Erythroblast (primary cell): ENCODE measurements around the gene SMIM22.
"Not testable (repeated sequence)": the region's sequence is repeated elsewhere in the genome, so short reads cannot be mapped to it uniquely, and the experiment has no call there.

Source experiments
- DNase-seq, 2 experiments: peaks; one replicate each; lab custom pipeline; 2025; lab: John Stamatoyannopoulos, UW
- GATA1 ChIP-seq: IDR thresholded peaks from 2 replicates; pipeline ENCODE4 v1.6.1; 2011; ENCODE audit warnings: low read depth, mild to moderate bottlenecking, control low read depth, low read length, moderate library complexity
- POLR2A ChIP-seq: IDR thresholded peaks from 2 replicates; pipeline ENCODE4 v1.6.1; 2011; ENCODE audit warnings: mild to moderate bottlenecking, low read length

SMIM22 gene

GRCh38 chr16:4778050-4778392 lies 17.1 kb upstream of the SMIM22 start:
- no peak for DNase-seq
- TF ChIP-seq POLR2A (no peak), GATA1 (no peak)

GRCh38 chr16:4780235-4780634 lies 14.9 kb upstream of the SMIM22 start:
- no peak for DNase-seq
- TF ChIP-seq GATA1 (no peak), POLR2A (no peak)

- TF ChIP-seq GATA1 (no peak), POLR2A (no peak)
- DNase-seq, result no peak
Measured at GRCh38 chr16:4783251-4783950, 11.8 kb upstream of the SMIM22 start.

GRCh38 chr16:4783951-4784336 lies 11.2 kb upstream of the SMIM22 start:
- no peak for TF ChIP-seq POLR2A
- DNase-seq, result no peak

- DNase-seq, result not testable (repeated sequence)
Measured at GRCh38 chr16:4784444-4784987, 10.7 kb upstream of the SMIM22 start.

GRCh38 chr16:4785758-4786433 lies 9.3 kb upstream of the SMIM22 start:
- TF ChIP-seq POLR2A (no peak), GATA1 (no peak)
- no peak for DNase-seq

- TF ChIP-seq GATA1 (no peak), POLR2A (no peak)
- no peak for DNase-seq
Measured at GRCh38 chr16:4787068-4787467, 8.1 kb upstream of the SMIM22 start.

- no peak for DNase-seq
- no peak for TF ChIP-seq GATA1
- no peak for TF ChIP-seq POLR2A
Measured at GRCh38 chr16:4787627-4788482, 7.3 kb upstream of the SMIM22 start, which contains the start of gene SEPTIN12. TSS of gene SEPTIN12 (minus strand) at chr16:4788345. CDS start at chr16:4787645, 700 bp downstream.

GRCh38 chr16:4788489-4788889 lies 6.7 kb upstream of the SMIM22 start:
- no peak for DNase-seq
- no peak for TF ChIP-seq POLR2A
- no peak for TF ChIP-seq GATA1

GRCh38 chr16:4788910-4789309 lies 6.3 kb upstream of the SMIM22 start:
- DNase-seq, result no peak
- TF ChIP-seq POLR2A (no peak), GATA1 (no peak)

GRCh38 chr16:4790261-4790660 lies 4.9 kb upstream of the SMIM22 start:
- DNase-seq, result no peak
- TF ChIP-seq POLR2A, result no peak
- no peak for TF ChIP-seq GATA1

- no peak for TF ChIP-seq GATA1
- no peak for TF ChIP-seq POLR2A
- no peak for DNase-seq
Measured at GRCh38 chr16:4790871-4791270, 4.3 kb upstream of the SMIM22 start.

GRCh38 chr16:4792951-4793513 lies 2.1 kb upstream of the SMIM22 start:
- TF ChIP-seq GATA1 (no peak), POLR2A (no peak)
- no peak for DNase-seq
